Type B pancreatic cell (in vitro differentiated cells): ENCODE results near the gene SH3GLB2. TPM values are rescaled to one million over a fixed set of nuclear protein-coding genes. Genes with fewer than 3 reads are reported as not detected.

Experiments
- DNase-seq: peaks from one replicate; pipeline ENCODE4 v3.0.0; 2021; ENCODE audit warnings: mixed read lengths; ENCODE audit not compliant: unreplicated experiment; ENCODE audit errors: extremely low spot score
- H3K27ac Mint-ChIP-seq: 2 replicates; pipeline ENCODE4 v1.8.0; 2021; ENCODE audit warnings: mild to moderate bottlenecking, mixed read lengths
- H3K27me3 Mint-ChIP-seq: 2 replicates; pipeline ENCODE4 v1.8.0; 2021; ENCODE audit warnings: mixed read lengths
- H3K36me3 Mint-ChIP-seq: 2 replicates; pipeline ENCODE4 v1.8.0; 2021; ENCODE audit warnings: mixed read lengths
- H3K4me1 Mint-ChIP-seq: one replicate; pipeline ENCODE4 v1.8.0; 2021; ENCODE audit warnings: mixed read lengths; ENCODE audit not compliant: unreplicated experiment
- H3K4me3 Mint-ChIP-seq: 2 replicates; pipeline ENCODE4 v1.8.0; 2021; ENCODE audit warnings: mild to moderate bottlenecking, mixed read lengths
- H3K9me3 Mint-ChIP-seq: 2 replicates; pipeline ENCODE4 v1.8.0; 2021; ENCODE audit warnings: mixed read lengths
- CTCF ChIP-seq: fragments of 200-600 bp; sonication (generic); conservative IDR thresholded peaks from 2 replicates; pipeline ENCODE4 v1.5.0; 2021; ENCODE audit warnings: antibody characterized with exemption, mild to moderate bottlenecking
- long read RNA-seq: library from polyadenylated mRNA; unstranded; transcript quantifications from one replicate; pipeline ENCODE4 v2.0.0, GENCODE V29; 2020
- total RNA-seq: library from RNA; stranded (reverse); gene quantifications from 2 replicates; pipeline ENCODE4 v1.2.1, GENCODE V29; 2021; ENCODE audit warnings: low replicate concordance

Gene SH3GLB2
- 126 and 224 TPM in 2 replicates for total RNA-seq
- long read RNA-seq, partial matches to known transcripts = 0 of 1 reads
- long read RNA-seq, other reads (novel, unspliced or antisense) = 1 of 1 reads

GRCh38 chr9:129028192-129028966 lies at the start of gene SH3GLB2:
TSS of gene SH3GLB2 (minus strand) at chr9:129028331. CDS start at chr9:129028154, 177 bp downstream.
- Mint-ChIP-seq H3K27me3 (no peaks in the 10 kb centered on the region), H3K9me3 (no peaks in the 10 kb centered on the region), H3K27ac (peak within 1 kb of the TSS; percentile 95), H3K4me1 (peaks cover 27% of the 10 kb centered on the region), H3K36me3 (no peaks in the 10 kb centered on the region), H3K4me3 (peak within 1 kb of the TSS; percentile 92)
- peak; percentile 99 for DNase-seq
- peak; percentile 91 for TF ChIP-seq CTCF

- H3K4me1 Mint-ChIP-seq = peaks cover 5% of the 10 kb centered on the region
- no peak for DNase-seq
- no peak overlapping the region for H3K4me3 Mint-ChIP-seq
- no peak overlapping the region for H3K27ac Mint-ChIP-seq
- no peak for TF ChIP-seq CTCF
- H3K9me3 Mint-ChIP-seq = no peaks in the 10 kb centered on the region
- H3K36me3 Mint-ChIP-seq = no peaks in the 10 kb centered on the region
- no peaks in the 10 kb centered on the region for H3K27me3 Mint-ChIP-seq
These were observed 49.1 kb upstream of the SH3GLB2 start for GRCh38 chr9:129077236-129077635.

- peaks cover 5% of the 10 kb centered on the region for H3K4me1 Mint-ChIP-seq
- no peak overlapping the region for H3K4me3 Mint-ChIP-seq
- no peak for TF ChIP-seq CTCF
- no peak overlapping the region for H3K27ac Mint-ChIP-seq
- H3K27me3 Mint-ChIP-seq = no peaks in the 10 kb centered on the region
- no peaks in the 10 kb centered on the region for H3K9me3 Mint-ChIP-seq
- no peaks in the 10 kb centered on the region for H3K36me3 Mint-ChIP-seq
- DNase-seq = no peak
These were observed 48.5 kb upstream of the SH3GLB2 start for GRCh38 chr9:129076640-129077037.

GRCh38 chr9:129075996-129076639 lies 48.0 kb upstream of the SH3GLB2 start:
- Mint-ChIP-seq H3K4me3 (no peak overlapping the region), H3K27me3 (no peaks in the 10 kb centered on the region), H3K4me1 (peaks cover 5% of the 10 kb centered on the region), H3K36me3 (no peaks in the 10 kb centered on the region), H3K27ac (no peak overlapping the region), H3K9me3 (no peaks in the 10 kb centered on the region)
- no peak for TF ChIP-seq CTCF
- no peak for DNase-seq

GRCh38 chr9:129074106-129074505 lies 46.0 kb upstream of the SH3GLB2 start:
- Mint-ChIP-seq H3K36me3 (no peaks in the 10 kb centered on the region), H3K4me3 (no peak overlapping the region), H3K27me3 (no peaks in the 10 kb centered on the region), H3K9me3 (no peaks in the 10 kb centered on the region), H3K4me1 (peaks cover 5% of the 10 kb centered on the region), H3K27ac (no peak overlapping the region)
- TF ChIP-seq CTCF = no peak
- DNase-seq = no peak
